ENCODE data around the gene CLDN15.
"Not testable (repeated sequence)": the region's sequence is repeated elsewhere in the genome, so short reads cannot be mapped to it uniquely, and the experiment has no call there.

CLDN15 gene, protein sequence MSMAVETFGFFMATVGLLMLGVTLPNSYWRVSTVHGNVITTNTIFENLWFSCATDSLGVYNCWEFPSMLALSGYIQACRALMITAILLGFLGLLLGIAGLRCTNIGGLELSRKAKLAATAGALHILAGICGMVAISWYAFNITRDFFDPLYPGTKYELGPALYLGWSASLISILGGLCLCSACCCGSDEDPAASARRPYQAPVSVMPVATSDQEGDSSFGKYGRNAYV

DNA sequence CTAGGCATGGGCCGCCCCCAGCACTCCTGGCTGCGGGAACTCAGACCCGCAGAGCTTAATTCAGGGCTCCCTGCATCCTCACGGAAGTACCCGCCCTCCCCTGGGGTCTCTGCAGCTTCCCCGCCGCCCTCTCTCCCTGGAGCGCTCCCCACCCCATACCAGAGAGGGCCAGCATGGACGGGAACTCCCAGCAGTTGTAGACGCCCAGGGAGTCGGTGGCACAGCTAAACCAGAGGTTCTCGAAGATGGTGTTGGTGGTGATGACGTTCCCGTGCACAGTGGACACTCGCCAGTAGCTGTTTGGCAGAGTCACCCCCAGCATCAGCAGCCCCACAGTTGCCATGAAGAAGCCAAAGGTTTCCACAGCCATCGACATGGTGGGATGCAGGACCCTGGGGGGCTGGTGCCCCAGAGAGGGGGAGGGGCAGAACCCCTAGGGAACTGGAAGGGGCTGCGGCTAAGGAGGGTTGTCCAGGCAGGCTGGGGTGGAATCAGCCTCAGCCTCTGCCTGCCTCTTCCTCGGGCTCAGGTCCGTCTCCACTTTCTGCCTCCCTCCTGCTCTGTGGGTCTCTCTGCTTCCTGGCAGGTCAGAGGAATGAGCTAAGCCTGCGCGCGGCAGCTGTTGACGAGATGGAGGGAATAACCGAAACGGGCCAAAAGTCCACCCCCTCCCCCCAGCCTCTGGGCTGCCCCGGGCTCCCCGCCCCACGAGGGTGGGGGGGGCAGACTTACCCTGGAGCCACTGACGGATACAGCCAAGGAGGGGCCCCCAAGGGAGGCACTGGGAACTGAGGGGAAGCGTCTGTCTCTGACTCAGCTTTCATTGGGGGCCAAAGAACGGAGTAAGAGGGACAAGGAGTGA is at the start of gene CLDN15:
CLDN15 (minus strand) TSS at position 597 of the 862 bp plus-strand sequence; CDS start at position 376, 221 bp downstream.
- DNase-seq, result no peak

DNA sequence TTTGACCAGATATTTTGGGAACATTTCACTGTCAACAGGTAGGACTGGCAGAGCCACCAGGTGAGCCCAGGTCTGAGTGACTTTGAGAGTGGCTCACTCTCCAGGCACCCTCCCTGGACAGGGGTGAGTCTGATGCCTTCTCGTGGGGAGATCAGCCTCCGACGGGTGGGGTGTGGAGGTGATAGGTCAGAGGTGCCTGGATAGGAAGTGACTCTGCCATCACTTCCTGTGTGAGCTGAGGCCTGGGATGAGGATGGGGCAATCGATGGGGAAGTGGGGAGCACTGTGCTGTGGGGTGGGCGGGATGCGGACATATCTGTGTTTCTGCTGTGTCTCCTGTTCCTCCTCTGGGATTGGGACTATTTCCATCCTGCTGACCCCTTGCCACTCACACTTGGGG is 49.4 kb upstream of the CLDN15 start:
- no peak for DNase-seq

DNA sequence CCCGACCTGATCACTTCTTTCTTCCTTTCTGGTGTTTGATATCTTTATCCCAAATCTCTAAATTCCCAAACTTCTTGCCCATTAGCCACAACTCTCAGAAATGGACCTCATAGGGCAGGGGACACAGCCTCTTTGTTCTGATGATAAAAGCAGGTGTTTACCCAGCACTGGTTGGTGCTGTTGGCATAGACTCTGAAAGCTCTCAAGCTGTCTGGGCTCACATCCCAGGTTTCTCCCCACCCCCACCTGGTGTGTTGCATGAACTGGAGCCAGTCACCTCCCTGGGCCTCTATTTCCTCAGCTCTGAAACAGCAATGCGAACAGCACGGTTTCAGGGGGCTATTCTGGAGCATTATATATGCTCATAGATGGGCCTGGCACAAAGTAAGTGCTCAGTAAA is 48.3 kb upstream of the CLDN15 start:
- not testable (repeated sequence) for DNase-seq

DNA sequence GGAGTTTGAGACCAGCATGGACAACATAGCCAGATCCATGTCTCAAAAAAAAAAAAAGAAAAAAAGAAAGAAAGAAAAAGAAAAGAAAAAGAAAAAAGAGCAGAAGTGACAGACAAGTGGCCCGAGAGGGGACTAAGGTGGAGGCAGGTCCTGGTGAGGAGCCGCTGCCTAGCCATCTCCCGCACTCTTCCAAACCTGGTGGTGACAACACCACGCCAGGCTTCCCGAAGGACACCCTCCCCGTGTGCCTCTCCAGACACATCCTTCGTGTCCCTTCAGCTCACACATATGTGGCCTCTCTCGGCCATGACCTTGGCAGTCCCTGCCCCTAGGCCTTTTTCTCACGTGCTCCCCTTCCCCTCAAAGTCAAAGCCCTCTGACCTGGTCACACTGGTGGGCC is 47.6 kb upstream of the CLDN15 start:
- no peak for DNase-seq

DNA sequence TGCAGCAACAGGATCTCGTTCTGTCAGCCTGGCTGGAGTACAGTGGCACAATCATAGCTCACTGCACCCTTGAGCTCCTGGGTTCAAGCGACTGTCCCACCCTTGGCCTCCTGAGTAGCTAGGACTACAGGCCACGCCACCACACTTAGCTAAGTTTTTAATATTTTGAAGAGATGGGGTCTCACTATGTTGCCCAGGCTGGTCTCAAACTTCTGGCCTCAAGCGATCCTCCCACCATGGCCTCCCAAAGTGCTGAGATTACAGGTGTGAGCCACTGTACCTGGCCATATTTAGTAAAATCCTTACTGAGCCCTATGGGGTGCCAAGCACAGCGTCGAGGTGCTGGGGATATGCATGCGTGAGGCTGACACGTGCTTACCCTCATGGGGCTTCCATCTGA is 43.3 kb upstream of the CLDN15 start:
- DNase-seq, result not testable (repeated sequence)

DNA sequence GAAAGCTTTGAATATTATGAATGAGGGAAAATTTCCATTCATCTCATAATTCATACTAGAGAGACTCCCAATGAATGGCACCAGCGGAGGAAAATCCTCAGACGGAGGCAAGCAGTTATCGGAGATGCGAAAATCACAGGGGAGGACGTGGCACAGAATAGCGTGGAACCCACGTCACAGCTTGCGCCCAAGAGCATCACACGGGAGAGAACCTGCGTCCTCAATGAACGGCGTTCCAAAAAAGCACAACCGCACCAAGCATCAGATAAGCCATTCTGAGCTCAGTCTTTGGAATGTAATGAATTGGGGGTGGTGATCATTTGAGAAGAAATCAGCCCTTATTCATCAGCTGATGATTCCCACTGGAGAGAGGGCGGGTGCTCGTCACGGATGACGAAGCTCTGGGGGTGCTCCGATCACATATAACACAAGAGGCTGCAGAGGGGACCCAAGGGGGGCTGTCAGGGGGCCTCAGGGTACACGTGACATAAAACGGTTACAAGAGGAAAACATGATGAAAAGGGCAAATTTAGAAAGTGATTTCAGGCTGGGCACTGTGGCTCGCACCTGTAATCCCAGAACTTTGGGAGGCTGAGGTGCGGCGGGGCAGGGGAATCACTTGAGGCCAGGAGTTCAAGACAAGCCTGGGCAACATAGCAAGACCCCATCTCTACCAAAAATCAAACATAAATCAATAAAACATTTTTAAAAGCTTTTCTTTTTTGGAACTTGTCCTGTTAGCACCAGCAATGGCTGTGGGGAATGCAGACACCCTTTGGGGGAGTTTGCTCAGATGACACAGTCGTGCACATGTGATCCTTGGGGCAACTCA is 41.1 kb upstream of the CLDN15 start:
- no peak for DNase-seq

DNA sequence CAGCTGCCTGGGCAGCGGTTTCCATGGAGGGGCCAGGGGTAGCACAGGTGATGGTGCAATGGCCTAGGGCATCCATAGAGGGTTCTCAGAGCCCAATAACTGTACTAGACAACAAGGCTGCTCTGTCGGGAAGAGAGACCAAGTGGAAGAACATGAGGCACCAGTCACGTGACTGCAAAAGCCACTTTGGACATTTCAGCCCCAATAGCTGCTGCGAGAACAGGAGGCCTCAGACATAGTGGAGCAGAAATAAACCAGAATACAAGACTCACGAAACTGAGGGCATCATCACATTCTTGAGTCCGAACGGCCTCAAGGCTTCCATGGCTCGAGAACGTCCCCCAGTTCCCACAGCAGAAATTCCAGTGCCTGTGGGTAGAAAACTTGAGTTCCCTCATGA is 39.6 kb upstream of the CLDN15 start:
- no peak for DNase-seq

DNA sequence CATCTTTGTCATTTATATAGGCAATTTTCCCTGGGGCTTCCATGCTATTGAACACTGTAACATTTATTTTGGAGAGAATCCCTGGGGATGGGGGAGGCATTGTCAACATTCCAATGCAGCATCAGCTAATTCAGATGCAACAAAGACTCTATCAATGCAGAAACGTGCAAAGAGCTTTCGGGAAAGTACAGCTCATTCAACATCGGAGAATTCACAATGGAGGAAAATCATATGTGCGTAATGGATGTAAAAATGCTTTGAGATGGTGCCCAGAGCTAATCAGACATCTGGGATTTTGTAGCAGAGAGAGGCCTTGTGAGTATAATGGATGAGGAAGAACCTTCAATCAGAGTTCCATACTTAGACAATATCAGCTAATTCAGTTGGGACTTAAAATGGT is 35.6 kb upstream of the CLDN15 start:
- DNase-seq, result no peak

DNA sequence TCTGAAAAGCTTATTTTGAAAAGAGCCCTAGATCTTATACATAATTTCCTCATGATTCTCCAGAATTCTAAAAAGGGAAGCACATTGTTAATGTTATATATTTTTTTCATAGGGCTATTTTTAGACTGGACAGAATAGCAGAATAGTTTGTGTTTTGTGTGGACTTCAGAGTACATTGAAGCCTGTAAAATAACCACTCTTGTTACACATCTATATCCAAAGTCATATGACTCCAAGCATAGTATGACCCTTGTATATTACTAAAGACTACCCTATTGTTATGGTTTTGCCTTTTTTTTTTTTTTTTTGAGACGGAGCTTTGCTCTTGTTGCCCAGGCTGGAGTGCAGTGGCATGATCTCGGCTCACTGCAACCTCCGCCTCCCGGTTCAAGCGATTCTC is 33.4 kb upstream of the CLDN15 start:
- no peak for DNase-seq

DNA sequence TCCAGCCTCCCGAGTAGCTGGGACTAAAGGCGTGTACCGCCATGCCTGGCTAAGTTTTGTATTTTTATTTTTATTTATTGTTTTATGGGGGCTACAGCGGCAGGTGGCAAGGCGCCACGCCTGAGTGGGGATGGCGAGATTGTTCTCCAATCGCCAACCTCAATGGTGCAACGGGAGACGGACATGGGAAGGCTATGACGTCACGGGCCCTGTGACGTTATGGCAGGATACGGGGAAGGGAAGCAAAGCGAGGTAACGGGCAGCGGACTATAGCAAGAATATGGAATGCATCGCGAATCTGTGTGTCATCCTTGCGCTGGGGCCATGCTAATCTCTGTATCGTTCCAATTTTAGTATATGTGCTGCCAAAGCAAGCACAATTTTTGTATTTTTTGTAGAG is 32.1 kb upstream of the CLDN15 start:
- no peak for DNase-seq

DNA sequence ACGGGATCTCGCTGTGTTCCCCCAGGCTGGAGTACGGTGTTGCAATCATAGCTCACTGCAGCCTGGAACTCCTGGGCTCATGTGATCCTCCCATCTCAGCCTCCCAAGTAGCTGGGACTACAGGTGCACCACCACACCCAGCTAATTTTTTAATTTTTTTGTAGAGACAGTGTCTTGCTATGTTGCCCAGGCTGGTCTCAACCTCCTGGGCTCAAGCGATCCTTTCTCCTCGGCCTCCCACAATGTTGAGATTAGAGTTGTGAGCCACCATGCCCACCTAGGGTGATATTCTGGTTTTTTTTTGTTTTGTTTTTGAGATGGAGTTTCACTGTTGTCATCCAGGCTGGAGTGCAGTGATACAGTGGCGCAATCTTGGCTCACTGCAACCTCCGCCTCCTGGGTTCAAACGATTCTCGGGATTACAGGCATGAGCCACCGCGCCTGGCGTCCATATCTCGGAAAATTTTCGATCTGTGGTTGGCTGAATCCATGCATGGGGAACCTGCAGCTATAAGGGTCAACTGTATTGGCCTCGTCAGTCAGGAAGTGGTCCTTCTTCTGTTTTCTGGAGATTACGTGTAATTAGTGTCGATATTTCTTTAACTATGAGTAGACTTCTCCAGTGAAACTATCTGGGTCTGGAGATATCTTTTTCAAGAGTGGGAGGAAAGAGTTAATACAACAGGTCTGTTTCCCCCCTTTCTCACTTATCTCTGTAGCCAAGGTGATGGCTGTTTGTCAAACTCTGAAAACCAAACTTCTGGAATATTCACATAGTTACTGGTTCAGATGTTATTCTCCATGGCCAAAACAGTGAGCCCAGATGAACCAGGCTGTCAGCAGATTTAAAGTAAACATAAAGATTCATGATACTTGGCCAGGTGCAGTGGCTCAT is 28.3 kb upstream of the CLDN15 start:
- DNase-seq, result no peak

DNA sequence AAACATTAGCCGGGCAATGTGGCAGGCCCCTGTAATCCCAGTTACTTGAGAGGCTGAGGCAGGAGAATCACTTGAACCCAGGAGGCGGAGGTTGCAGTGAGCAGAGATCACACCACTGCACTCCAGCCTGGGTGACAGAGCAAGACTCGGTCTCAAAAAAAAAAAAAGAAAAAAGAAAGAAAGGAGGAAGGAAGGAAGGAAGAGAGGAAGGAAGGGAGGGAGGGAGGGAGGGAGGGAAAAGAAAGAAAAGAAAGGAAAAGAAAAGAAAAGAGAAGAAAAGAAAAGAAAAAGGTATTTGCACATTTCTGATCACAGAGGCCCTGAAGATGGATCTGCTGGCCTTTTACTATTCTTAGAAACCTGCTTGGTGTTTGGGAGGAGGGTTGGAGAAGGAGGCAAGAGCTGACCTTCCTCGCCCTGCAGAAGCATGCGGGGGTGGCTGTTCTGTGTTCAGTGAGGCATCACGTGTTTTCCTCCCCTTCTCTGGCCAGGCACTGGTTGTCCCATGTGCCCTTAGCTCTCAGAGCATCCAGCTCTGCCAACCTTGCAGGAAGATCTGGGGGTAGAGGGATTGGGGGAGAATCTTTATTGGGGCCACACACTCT is 26.6 kb upstream of the CLDN15 start:
- not testable (repeated sequence) for DNase-seq

DNA sequence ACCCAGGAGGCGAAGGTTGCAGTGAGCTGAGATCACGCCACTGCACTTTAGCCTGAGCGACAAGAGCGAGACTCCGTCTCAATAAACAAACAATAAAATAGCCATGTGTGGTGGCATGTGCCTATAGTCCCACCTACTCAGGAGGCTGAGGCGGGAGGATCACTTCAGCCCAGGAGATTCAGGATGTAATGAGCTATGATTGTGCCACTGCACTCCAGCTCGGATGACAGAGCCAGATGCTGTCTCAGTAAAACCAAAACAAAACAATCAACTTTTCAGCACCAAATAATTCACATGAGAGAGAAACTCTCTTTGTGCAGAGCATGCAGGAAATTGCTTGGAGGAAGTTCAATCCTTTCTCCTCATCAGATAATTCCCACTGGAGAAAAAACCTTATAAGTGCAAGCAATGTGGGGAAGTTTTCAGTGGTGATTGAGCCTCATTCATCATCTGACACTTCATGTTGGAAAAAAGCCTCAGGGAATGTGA is 20.7 kb upstream of the CLDN15 start:
- DNase-seq, result no peak

DNA sequence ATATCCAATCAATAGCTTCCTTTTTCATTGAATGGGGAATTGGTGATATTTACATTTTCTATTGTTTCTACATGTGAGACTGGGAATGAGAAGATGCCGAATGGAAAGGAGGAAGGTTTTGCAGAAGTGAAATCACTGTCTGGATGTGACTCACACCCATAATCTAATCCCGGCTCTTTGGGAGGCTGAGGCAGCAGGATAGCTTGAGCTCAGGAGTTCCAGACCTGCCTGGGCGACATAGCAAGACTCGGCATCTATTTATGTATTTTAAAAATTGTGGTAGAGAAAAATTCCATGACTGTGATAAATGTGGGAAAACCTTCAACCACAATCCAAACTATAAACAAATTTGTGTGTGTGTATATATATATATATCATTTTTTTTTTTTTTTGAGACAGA is 18.2 kb upstream of the CLDN15 start:
- DNase-seq, result no peak

DNA sequence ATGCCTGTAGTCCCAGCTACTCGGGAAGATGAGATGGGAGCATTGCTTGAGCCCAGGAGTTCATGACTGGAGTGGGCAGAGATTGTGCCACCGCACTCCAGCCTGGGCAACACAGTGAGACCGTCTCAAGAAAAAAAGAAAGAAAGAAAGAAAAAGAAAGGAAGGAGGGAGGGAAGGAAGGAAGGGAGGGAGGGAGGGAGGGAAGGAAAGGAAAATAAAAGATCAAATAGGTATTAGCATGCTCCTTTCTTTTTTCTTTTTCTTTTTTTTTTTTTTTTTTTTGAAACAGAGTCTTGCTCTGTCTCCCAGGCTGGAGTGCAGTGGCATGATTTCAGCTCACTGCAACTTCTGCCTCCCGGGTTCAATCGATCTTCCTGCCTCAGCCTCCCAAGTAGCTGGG is 15.6 kb upstream of the CLDN15 start:
- not testable (repeated sequence) for DNase-seq

DNA sequence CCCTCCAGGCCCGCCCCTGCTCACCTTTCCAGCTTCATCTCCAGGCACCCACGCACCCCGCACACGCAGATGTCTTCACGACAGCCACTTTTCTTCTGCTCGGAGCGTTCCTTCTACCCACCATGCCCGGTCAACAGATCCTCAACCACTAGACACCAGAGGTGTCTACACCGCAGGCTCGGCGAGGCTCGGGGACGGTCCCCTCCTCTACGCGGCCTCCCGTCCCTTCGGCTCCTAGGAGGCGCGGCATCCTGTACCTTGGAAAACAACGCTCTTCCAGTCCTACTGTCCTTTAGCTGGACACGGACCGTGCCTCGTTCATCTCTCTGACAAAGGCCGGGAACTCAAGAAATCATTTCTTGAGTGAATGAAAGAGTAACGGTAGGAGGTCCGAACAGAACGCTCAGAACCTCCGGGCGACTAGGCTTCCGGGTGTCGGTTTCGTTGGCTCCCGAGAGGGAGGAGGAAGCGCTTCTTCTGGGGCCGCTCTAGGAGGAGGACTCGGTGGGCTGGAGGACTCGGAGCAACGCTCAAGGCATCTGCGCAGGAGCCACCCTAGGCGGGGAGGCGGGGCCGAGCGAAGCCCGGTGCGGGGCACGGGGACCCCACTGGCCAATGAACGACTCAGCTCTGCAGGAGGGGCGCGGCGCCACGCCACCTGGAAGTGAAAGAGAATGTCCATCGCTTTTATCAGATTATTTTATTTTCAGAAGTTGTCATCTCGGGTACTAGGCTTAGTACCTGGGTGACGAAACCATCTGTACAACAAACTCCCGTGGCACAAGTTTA is 14.5 kb upstream of the CLDN15 start:
- peak; percentile 94 to 95 for DNase-seq

DNA sequence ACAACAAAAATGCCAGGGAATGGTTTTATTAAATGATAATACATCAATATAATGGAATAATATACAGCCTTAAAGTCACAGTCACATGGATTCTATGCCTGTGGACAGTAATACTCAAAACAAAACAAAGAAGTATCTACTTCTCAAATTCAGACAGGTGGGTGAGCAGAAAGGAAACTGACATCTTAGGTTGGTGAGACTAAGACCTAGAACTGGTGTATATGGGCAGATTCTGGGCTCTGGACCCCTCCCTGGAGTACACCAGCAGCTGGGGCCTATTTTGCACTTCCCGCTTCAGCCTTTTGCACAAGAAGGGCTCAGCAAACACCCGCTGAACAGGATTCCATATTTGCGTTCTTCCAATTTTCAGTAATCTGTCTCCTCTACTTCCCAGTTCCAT is 12.7 kb upstream of the CLDN15 start:
- DNase-seq, result no peak

DNA sequence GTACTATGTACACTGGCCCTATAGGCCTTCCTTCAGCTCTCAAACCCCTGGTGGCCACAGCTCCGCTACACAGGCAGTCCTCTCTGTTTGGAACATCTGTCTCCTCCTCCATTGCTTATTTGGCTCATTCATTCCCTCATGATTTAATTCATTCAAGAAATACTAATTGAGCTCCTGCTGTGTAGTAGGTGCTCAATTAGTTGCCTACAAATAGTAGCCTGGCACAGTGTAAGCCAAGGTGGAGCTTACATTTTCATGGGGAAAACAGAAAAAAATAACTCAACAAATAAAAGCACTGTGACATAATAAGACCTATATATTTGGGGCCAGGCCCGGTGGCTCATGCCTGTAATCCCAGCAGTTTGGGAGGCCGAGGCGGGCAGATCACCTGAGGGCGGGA is 10.7 kb upstream of the CLDN15 start:
- no peak for DNase-seq

DNA sequence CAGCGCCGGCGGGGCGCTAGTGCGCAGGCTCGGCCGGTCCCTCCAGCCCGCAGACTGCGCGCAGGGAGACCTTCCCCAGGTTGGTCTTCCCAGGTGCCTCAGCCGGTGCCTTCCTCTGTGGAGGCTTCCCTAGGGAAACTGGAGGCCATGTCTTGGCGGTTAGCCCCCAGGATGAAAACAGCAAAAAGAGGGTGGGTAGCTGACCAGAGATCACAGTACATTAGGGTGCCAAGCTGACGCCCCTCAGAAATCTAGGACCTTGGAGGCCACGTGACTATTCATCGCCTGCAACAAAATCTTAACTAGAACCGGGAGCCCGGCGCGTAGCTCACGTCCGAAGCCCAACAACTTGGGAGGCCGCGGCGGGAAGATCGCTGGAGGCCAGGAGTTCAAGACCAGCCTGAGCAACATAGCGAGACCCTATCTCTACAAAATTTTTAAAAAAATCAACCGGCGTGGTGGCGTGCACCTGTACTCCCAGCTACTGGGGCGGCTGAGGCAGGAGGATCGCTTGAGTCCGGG is 7.6 kb upstream of the CLDN15 start:
- no peak for DNase-seq

DNA sequence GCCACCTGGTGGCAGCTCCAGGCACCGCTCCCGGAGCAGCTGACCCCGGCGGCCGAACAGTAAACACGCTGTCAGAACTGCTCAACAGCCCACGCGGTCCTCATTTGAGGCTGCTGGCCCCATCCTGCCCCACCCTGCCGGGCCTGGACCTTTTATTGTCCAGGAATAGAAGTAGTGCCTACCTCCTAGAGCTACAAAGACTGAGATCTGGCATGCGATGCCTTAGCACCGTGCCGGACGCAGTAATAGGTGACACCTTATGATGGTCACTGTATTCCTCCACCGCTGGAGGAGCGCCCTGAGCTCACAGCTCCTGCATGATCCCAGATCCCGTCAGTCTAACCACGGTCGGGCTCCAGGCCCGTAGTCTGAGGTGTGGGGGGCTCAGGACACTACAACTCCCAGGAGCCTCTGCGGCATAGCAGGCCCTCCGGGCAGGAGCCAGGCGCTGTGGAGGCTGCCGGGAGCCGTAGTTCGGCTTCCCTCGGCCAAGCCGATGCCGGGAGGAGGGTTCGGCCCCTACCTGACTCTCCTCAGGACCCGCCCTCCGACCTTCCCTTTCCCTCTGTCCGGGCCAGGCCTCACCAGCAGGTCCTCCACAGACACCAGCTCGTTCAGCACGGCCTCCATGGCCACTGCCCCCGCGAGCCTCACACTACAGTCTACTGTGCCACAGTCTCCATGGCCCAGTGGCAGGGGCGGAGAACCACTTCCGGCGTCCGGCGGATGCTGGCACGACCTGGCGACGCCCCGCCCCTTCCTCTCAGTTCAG is 7.0 kb upstream of the CLDN15 start, which contains the start of gene FIS1:
FIS1 (minus strand) TSS at position 707 of the 772 bp plus-strand sequence; CDS start at position 630, 77 bp downstream.
- DNase-seq, result peak; percentile 78 to 84
